Osteoblast (primary cell): ENCODE measurements around the gene REXO1. TPM values are rescaled to one million over a fixed set of nuclear protein-coding genes. Genes with fewer than 3 reads are reported as not detected.

Source experiments
- DNase-seq: peaks from one replicate; pipeline ENCODE4 v3.0.0; 2011; ENCODE audit warnings: low spot score, mixed read lengths; ENCODE audit not compliant: insufficient read length; ENCODE audit errors: missing footprints
- H2AFZ ChIP-seq: 2 replicates; pipeline ENCODE4 v1.6.0; 2011; ENCODE audit warnings: mild to moderate bottlenecking, low read length
- H3K27ac ChIP-seq: 2 replicates; pipeline ENCODE4 v1.5.1; 2011; ENCODE audit warnings: mild to moderate bottlenecking, low read depth, low read length, moderate library complexity
- H3K27me3 ChIP-seq: 2 replicates; pipeline ENCODE4 v1.6.0; 2012; ENCODE audit warnings: mild to moderate bottlenecking, control low read depth, inconsistent platforms, low read length, moderate library complexity; ENCODE audit not compliant: insufficient read depth
- H3K36me3 ChIP-seq: 2 replicates; pipeline ENCODE4 v1.5.1; 2011; ENCODE audit warnings: mild to moderate bottlenecking, low read length, control low read depth, moderate library complexity; ENCODE audit not compliant: insufficient read depth
- H3K4me1 ChIP-seq: 2 replicates; pipeline ENCODE4 v1.5.1; 2011; ENCODE audit warnings: mild to moderate bottlenecking, low read length, control low read depth, moderate library complexity; ENCODE audit not compliant: insufficient read depth
- H3K4me2 ChIP-seq: 2 replicates; pipeline ENCODE4 v1.6.0; 2011; ENCODE audit warnings: mild to moderate bottlenecking, low read length; ENCODE audit not compliant: insufficient read depth
- H3K4me3 ChIP-seq: fragments of 200-600 bp; sonication (generic); 3 replicates; pipeline ENCODE4 v1.5.1; 2012; ENCODE audit warnings: mild to moderate bottlenecking, low read length, inconsistent platforms; ENCODE audit not compliant: insufficient read depth
- H3K79me2 ChIP-seq: 2 replicates; pipeline ENCODE4 v1.6.0; 2012; ENCODE audit warnings: mild to moderate bottlenecking, low read length, control low read depth, inconsistent platforms; ENCODE audit not compliant: insufficient read depth
- H3K9me3 ChIP-seq: 2 replicates; pipeline ENCODE4 v1.5.1; 2011; ENCODE audit warnings: low read depth, low read length, control low read depth
- H4K20me1 ChIP-seq: 2 replicates; pipeline ENCODE4 v1.6.0; 2012; ENCODE audit warnings: mild to moderate bottlenecking, low read length, control low read depth; ENCODE audit not compliant: insufficient read depth
- total RNA-seq: library from RNA; depleted of rRNA; stranded (reverse); fragments of >200 nt; gene quantifications from 2 replicates; pipeline ENCODE4 v1.2.3, GENCODE V29; 2012
- TF ChIP-seq, protein P1 (sequence below): IDR thresholded peaks from 2 replicates; pipeline ENCODE4 v1.5.1; 2011; ENCODE audit warnings: mild to moderate bottlenecking, low read depth, low read length, moderate library complexity; ENCODE audit errors: extremely low read depth

The REXO1 gene
- total RNA-seq, 1 donor, result 9.4 TPM

DNA sequence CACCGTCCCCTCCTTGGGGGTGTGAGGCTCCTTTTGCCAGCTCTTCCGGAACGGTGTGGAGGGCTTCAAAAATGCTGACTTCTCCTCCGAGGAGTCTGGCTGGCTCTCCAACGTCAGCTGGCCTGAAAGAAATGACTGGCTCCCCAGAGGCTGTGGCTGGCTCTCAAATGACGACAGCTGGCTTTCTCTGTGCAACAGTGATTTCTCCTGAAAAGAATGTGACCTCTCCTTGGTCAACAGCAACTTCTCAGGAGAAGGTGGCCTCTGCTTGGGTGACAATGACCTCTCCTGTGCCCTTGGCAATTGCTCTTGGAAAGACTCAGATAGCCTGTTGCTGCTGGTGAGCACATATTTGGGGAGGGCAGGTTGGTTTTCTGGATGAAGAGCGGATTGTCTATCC, 65.8 kb downstream of the REXO1 start:
- Histone ChIP-seq H3K36me3 (no peaks in the 10 kb centered on the region), H3K4me3 (no peak overlapping the region), H3K9me3 (peaks cover 4% of the 10 kb centered on the region), H3K4me2 (no peak overlapping the region), H3K27me3 (peaks cover 29% of the 10 kb centered on the region), H4K20me1 (no peaks in the 10 kb centered on the region), H2AFZ (no peak overlapping the region), H3K79me2 (no peaks in the 10 kb centered on the region), H3K27ac (no peak overlapping the region), H3K4me1 (no peaks in the 10 kb centered on the region)
- DNase-seq, result no peak
- TF ChIP-seq, protein P1, sequence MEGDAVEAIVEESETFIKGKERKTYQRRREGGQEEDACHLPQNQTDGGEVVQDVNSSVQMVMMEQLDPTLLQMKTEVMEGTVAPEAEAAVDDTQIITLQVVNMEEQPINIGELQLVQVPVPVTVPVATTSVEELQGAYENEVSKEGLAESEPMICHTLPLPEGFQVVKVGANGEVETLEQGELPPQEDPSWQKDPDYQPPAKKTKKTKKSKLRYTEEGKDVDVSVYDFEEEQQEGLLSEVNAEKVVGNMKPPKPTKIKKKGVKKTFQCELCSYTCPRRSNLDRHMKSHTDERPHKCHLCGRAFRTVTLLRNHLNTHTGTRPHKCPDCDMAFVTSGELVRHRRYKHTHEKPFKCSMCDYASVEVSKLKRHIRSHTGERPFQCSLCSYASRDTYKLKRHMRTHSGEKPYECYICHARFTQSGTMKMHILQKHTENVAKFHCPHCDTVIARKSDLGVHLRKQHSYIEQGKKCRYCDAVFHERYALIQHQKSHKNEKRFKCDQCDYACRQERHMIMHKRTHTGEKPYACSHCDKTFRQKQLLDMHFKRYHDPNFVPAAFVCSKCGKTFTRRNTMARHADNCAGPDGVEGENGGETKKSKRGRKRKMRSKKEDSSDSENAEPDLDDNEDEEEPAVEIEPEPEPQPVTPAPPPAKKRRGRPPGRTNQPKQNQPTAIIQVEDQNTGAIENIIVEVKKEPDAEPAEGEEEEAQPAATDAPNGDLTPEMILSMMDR, result no peak

DNA sequence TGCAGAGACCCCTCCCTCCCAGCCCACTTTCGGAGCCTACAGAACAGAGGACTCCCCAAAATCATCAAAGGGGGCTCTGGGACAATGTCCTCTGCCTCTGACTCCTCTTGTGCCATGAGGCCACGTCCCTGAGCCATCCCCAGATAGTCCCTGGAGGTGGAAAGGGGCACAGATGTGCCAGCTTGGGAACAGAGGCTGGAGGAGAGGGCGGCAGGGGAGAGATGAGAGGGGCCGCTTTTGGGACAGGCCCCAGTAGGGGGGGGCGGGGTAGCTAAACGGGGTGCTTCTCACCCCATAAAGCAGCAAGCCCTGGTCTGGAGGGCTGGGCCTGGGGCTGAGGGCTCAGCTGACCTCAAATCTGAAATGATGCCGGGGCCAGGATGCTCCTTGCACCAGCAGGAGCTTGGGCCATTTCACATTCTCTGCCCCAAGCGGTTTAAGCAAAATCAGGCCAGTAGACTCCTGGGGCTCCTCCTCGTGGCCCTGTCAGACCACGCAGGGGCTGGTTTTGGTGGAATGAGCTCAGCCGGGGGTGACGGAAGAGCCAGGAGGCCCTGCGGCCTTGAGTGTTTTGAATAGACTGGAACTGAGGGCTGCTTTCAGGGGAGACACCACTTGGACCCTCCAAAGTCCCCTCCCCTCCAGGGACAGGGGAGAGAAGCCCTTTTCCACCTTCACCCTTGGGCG, 67.9 kb downstream of the REXO1 start:
- Histone ChIP-seq H3K4me2 (no peak overlapping the region), H3K4me1 (no peaks in the 10 kb centered on the region), H2AFZ (no peak overlapping the region), H3K9me3 (peaks cover 4% of the 10 kb centered on the region), H3K27me3 (peaks cover 50% of the 10 kb centered on the region), H4K20me1 (no peaks in the 10 kb centered on the region), H3K36me3 (no peaks in the 10 kb centered on the region), H3K79me2 (no peaks in the 10 kb centered on the region), H3K4me3 (no peak overlapping the region), H3K27ac (no peak overlapping the region)
- TF ChIP-seq, protein P1, result peak; percentile 34
- peak; percentile 95 for DNase-seq

DNA sequence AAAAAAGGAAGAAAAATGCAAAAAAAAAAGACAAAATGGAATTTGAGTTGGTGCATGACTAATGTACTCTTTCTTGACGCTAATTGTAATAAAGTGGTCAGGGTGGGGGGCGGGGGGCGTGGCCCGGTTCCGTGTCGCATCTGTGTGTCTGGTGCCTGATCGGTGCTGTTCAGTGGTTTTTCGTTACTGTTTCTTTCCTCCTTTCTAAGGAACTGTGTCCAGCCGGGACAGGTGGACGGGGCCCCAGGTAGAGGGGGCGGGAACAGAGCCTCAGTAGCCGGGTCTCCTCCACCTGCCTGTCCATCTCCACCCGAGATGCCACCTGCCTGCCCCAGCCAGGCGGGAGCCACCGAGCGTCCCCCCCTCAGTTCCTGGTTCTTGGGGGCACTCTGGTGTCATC, 68.7 kb downstream of the REXO1 start:
- H3K27me3 ChIP-seq, result peaks cover 58% of the 10 kb centered on the region
- no peak overlapping the region for H3K27ac ChIP-seq
- peaks cover 4% of the 10 kb centered on the region for H3K9me3 ChIP-seq
- no peak overlapping the region for H3K4me2 ChIP-seq
- TF ChIP-seq, protein P1, result no peak
- no peak overlapping the region for H2AFZ ChIP-seq
- no peaks in the 10 kb centered on the region for H3K79me2 ChIP-seq
- no peak for DNase-seq
- no peak overlapping the region for H3K4me3 ChIP-seq
- no peaks in the 10 kb centered on the region for H4K20me1 ChIP-seq
- no peaks in the 10 kb centered on the region for H3K36me3 ChIP-seq
- no peaks in the 10 kb centered on the region for H3K4me1 ChIP-seq

DNA sequence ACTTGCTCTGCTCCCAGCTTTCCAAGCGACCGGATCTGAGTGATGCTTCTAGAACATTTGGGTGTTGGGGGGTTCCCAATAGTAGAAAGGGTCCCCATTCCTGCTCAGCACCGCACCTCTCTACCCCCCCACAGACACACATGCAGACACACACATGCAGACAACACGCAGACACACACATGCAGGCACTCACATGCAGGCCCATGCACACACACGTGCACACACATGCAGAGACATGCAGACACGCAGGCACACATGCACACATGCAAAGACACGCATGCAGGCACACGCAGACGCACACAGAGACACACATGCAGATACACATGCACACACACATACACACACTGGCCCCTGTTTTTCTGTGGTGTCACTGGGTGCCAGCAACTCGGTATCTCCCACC, 71.1 kb downstream of the REXO1 start:
- Histone ChIP-seq H3K79me2 (no peaks in the 10 kb centered on the region), H3K27ac (no peak overlapping the region), H3K27me3 (peaks cover 71% of the 10 kb centered on the region), H3K4me3 (no peak overlapping the region), H3K4me2 (no peak overlapping the region), H3K9me3 (peaks cover 4% of the 10 kb centered on the region), H2AFZ (no peak overlapping the region), H3K36me3 (no peaks in the 10 kb centered on the region), H4K20me1 (no peaks in the 10 kb centered on the region), H3K4me1 (no peaks in the 10 kb centered on the region)
- TF ChIP-seq, protein P1, result no peak
- DNase-seq, result no peak
